ENCODE data around the gene ZNF639.
"Not testable (repeated sequence)": the region's sequence is repeated elsewhere in the genome, so short reads cannot be mapped to it uniquely, and the experiment has no call there.

ZNF639 gene, protein sequence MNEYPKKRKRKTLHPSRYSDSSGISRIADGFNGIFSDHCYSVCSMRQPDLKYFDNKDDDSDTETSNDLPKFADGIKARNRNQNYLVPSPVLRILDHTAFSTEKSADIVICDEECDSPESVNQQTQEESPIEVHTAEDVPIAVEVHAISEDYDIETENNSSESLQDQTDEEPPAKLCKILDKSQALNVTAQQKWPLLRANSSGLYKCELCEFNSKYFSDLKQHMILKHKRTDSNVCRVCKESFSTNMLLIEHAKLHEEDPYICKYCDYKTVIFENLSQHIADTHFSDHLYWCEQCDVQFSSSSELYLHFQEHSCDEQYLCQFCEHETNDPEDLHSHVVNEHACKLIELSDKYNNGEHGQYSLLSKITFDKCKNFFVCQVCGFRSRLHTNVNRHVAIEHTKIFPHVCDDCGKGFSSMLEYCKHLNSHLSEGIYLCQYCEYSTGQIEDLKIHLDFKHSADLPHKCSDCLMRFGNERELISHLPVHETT

DNA sequence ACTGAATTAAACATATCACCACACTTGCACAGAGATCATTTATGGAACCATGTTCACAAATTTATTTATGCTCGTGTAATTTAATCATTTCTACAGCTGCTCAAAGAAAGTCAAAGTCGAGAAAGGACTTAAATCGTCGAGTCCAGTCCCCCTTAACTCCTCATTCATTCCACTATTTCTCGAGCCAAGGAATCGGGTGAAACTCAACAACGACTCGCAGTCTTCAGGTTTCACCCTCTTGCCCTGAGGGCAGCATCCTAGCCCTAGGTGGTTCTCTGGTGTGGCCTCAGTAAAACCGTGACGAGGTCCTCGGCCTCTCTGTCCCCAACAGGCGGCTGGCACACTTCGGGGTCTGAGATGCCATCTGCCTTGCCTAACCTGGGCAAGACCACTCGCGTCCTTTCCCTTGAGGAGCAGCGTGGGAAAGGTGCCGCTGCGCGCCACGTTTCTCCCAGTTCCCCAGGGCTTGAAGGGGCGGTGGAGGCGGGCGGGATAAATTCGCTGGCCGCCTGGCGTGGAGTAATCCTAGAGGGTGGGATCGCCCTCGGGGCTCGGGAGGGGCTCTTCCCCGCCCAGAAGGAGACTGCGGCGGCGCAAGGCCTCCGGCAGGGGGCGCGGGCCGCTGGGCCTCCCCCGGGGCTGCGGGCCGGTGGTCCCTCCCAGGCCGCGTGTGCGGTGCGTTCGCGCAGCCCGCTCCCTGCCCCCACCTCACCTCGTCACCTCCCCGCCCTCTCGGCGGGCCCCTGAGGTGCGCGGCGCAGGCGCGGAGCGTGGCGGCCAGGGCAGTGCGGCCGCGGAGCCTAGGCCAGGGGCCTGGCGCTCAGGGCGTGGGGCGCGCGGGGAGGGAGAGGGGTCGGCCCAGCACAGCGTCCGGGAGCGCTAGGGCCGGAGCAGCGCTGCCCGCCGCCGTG, at the start of gene ZNF639:
ZNF639 (plus strand) TSS at position 746 of the 911 bp plus-strand sequence. CDS start 5,263 bp downstream, outside the sequence.
- DNase-seq: peak; percentile 61 to 68

DNA sequence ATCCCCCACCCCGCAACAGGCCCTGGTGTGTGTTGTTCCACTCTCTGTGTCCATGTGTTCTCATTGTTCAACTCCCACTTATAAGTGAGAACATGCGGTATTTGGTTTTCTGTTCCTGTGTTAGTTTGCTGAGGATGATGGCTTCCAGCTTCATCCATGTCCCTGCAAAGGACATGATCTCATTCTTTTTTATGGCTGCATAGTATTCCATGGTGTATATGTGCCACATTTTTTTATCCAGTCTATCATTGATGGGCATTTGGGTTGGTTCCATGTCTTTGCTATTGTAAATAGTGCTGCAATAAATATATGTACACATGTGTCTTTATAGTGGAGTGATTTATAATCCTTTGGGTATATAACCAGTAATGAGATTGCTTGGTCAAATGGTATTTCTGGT, 48.4 kb upstream of the ZNF639 start:
- DNase-seq: not testable (repeated sequence)

DNA sequence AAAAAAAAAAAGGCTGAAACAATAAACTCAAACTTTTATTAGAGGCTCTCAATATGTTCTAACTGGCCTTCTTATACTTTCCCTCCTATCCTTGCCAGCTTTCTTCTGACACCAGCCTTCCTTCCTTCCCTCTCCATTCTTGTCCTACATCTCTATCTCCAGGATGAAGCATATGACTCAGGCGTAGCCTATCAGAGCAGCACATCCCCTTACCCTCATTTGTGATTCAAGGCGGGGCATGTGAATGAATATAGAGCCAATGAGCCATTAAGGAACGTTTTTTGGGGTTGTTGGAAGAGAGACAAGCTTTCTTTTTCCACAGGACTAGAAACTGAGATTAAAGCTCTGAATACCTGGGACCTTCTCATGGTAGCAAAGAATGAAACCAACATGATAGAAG, 46.8 kb upstream of the ZNF639 start:
- DNase-seq: no peak

DNA sequence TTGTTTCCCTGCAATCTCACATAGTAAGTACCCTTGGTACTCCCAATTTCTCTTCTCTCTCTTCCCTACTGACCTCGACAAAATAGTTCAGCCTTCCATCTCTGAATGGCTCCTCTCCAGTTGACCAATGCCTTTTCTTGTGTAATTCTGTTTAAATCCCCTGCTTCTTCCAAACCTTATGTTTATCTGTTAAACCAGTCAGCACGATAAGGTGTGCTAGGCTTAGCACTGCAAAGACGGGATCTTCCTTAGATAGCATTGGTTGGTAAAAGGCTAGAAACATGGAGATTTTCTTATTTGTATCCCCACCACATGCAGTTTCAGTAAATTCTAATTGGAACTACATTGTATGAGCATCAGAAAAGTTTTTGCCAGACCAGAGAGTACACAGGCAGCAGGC, 46.1 kb upstream of the ZNF639 start:
- DNase-seq: no peak

DNA sequence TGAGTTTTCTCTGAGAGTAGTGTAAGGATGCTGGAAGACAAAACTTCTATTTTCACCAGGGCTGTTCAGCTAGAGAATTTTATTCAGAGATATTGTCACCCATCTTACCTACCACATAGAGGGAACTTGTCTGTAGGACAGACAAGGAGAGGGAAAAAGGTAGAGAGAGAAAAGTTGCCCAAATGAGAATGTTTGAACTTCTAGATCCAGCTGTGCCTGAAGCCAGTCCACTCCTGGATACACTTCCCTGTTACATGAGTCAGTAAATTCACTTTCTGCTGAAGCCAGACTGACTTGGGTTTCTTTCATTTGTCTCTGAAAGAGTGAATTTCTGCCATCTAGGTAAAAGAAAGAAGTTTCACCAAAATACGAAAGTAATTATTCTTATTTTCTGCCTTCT, 44.7 kb upstream of the ZNF639 start:
- no peak for DNase-seq

DNA sequence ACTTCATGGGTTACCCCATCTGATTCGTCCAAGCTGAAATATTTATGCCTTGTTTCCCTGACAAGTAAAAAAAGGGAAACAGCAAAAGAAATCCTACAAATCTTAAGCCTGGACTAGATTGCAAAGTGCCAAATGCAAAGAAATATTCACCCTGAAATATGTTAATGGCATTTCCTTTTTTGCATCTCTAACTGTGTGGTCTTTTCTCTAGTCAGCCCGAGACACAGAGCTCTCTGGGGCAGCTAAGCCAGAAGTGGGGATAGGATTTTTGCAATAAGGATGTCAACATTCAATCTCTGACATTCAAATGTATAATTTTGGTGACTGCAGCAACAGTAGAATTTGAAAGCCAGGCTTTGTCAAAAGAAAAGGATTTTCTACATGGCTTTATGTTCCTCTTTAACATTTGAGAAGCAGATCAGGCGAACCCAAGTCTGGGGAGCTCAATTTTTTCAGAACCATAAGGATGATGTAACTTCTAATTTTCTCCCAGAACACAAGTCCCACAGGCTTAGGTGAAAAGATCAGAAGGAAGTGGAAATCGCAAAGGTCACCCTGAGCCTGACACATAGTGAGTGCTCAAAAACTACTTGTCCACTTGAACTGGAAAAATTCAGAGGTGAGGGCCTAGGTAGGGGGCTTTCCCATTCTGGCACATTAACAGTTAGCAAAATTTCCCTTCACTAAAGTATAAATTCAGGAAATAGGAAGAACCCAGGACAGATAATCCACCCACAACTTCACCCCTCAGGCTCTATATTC, 43.7 kb upstream of the ZNF639 start:
- no peak for DNase-seq

DNA sequence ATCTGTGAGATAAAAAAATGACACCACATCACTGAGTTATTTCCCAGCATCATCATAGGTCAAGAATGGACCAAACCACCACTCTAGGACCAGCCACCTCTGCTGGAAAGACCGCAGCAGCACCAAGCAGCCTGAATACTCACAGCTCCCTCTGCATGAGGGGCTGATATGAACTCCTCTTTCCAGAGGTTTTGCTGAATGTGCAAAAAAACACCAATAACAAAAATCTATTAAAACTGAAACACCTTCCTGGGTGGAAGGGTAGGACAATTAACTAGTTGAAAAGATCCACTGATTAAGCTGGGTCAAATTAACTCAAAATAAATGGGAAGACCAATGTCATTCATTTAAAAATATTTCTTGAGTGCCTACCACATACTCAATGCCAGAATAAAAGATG, 43.0 kb upstream of the ZNF639 start:
- no peak for DNase-seq

DNA sequence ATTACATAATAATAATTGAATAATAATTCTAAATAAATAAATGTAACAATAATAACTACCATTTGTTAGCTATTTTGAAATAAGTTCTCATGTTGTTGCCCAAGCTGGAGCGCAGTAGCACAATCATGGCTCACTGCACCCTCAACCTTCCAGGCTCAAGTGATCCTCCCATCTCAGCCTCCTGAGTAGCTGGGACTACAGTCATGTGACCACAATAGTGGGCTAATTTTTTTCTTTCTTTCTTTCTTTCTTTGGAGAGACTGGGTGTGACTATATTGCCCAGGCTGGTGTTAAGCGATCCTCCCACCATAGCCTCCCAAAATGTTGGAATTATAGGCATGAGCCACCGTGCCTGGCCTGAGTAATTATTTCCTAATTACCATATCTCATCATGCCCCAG, 41.0 kb upstream of the ZNF639 start:
- DNase-seq: no peak

DNA sequence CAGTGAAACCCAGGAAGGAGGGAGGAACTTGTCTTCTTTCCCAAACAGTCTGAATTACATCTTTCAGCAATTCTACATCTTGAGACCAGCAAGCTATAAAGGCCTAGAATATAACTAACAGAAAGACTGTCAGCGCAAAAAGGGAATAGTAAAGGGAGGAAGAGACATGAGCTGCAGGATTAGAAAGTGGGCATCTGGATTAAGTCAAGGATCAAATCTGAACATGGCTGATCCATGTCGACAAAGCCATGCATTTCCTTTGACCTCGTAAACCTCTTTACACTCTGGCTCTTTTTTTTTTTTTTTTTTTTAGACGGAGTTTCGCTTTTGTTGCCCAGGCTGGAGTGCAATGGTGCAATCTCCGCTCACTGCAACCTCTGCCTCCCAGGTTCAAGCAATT, 36.5 kb upstream of the ZNF639 start:
- DNase-seq: no peak

DNA sequence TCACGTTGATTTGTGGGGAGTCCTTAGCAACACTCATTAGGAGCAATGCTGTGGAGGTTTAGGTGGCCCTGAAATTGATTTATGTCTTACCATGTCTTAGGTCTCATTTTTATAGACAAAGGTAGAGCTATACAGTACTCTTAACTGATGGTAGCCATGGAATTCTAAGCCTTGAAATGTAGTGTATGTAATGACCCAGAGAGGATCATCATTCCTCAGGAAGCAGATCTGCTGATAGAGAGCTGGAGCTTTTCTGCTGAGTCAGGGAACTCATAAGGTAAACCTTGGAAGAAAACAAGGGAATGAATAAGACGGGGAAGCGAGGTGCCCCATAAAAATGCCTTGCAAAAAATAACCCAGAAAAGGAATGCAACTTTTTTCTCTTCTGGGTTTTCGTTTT, 34.0 kb upstream of the ZNF639 start:
- DNase-seq: no peak

DNA sequence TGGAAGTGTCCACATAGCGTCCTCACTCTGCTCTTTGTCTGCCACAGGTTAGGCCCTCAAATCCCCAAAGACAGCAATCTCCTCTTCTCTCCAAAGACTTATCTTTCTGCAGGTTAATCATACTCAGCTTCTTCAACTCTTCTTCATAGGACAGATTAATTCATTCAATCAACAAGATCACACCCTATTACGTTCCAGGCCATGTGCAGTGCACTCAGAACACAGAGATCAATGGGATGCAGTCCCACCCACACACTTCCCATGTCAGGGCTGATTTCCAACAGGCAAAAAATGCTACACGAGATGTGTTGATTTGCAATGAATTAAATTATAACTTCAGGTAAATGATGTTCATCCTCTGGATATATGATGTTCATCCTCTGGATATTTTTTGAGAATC, 33.5 kb upstream of the ZNF639 start:
- no peak for DNase-seq

DNA sequence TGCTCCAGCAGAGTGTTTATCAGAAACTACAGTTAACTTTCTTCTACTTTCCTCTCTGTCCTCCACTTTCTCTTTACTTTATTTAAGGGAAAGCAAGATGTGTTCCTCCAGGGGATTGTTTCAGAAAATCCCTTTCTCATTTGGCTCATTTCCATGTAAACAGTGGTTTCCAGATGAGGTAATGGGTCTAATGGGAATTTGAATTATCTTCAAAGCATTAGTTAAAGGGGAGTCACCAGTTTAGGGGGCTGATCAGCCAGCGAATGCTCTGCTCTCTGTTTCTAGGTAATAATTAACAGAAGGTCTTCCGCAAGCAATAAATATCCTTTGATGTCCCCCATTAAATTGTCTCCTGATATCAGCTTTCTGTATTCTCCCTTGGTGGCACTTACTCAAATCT, 30.4 kb upstream of the ZNF639 start:
- no peak for DNase-seq

DNA sequence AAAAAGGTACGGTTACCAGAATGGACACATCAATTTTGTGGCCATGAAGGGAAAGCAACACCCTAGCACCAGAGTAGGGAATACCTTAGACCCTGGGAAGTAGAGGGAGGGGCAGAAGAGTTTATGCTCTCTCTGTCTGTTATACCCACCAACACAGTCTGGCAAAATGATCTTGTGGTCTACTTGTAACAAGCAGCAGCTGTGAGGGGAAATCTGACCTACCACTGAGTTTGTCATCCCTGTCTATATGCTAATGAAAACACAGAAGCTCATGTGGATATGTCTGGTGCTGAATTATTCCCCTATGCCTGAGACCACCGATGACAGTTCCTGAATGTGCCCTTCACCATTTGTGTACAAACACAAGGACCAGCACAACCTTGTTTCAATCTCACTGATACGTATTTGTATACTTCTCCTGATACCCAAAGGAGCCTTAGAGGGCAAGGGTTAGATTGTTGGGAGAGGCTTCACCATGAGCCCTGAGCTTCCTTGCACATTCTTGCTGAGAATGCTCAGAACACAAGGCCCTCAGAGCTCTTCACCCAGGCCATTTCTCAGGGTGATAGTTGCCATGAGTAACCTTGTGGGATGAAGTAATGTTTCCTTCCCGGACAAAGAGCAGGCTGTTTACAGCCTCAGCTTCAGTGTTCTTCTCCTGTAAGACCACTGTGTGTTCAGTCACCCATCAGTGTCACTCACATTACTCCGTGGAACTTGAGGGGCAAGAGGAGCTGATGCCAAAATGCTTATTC, 24.7 kb upstream of the ZNF639 start:
- no peak for DNase-seq

DNA sequence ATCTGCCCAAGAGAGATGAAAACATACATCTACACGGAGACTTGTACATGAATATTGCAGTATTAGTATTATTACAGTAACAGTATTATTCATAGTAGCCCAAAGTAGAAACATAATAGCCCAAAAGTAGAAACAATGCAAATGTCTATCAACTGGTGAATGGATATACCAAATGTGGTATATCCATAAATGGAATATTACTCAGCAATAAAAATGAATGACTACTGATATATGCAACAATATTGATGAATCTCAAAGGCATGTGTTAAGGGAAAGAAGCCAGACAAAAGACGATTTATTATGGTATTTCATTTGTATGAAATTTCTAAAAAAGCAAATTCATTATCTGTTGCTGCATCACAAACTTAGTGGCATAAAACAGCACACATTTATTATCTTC, 23.5 kb upstream of the ZNF639 start:
- no peak for DNase-seq

DNA sequence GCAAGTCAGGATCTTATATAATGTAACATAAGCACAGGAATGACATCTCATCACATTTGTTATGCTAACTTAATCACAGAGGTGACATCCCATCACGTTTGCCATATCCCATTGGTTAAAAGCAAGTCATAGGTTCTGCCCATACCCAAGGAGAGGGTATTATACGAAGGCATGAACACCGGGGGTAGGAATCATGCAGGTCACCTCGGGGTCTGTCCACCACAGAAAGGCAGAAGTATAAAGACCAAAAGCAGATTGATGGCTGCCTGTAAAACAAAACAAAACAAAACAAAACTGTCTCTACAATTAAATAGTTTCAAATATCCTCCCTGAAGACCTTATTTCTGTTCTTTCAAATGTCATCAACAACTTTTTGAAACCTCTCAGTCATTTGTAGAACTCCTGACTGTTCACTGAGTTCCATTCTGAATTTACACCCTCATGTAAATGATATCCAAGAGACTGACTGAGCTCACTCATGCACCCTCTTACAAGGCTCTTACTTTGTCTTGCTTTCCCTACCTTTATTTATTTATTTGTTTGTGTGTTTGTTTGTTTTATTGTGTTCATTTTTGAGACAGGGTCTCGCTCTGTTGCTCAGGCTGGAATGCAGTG, 22.7 kb upstream of the ZNF639 start:
- DNase-seq: no peak

DNA sequence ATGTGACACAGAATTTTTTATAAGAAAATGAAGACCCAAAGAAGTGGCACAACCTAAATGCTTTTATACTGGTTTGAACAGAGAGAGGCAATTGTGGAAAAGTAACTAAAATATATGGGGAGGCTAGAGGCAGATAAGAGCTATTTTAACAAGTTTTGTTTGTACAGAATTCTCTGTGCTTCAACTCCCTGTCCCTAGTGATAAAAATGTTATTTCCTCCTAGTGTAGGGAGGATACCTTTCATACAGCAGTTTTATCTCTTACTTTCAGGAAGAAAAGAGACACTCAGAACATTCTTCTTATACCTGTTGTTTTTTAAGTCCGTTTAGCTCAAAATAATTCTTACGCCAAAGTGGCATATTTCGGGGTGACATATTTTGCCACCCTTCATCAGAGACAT, 21.2 kb upstream of the ZNF639 start:
- no peak for DNase-seq

DNA sequence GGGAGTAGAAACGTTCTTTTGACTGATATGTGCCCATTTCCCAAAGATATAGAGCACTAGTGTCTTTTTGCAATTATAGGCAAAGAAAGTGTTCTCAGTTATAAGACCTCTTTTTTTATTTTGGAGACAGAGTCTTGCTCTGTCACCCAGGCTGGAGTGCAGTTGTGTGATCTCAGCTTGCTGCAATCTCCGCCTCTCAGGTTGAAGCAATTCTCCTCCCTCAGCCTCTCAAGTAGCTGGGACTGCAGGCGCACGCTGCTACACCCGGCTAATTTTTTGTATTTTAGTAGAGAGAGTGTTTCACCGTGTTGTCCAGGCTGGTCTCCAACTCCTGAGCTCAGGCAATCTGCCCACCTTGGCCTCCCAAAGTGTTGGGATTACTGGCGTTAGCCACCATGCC, 20.7 kb upstream of the ZNF639 start:
- no peak for DNase-seq

DNA sequence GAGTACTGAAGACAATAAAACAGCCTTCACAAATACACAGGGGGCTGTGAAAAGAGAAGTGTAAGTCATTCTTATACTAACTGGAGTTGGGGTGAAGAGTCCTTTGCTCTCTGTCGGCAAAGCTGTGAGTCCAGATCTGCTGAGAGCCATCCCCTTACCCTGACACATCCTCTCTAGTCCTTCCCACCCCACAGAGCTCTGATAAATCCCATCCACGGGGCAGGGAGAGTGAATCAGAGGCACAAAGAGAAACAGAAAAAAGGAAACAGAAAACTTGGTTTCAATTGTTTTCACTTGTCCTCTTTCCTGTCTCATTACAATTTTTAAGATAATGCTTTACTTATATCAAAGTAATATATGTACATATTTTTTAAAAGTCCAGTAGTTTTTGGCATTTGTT, 18.2 kb upstream of the ZNF639 start:
- DNase-seq: no peak

DNA sequence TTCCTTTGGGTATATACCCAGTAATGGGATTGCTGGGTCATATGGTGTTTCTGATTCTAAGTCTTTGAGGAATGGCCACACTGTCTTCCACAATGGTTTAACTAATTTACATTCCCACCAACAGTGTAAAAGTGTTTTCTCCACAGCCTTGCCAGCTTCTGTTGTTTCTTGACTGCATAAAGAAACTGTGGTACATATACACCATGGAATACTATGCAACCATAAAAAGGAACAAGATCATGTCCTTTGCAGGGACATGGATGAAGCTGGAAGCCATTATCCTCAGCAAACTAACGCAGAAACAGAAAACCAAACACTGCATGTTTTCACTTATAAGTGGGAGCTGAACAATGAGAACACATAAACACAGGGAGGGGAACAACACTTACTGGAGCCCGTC, 15.5 kb upstream of the ZNF639 start:
- not testable (repeated sequence) for DNase-seq

DNA sequence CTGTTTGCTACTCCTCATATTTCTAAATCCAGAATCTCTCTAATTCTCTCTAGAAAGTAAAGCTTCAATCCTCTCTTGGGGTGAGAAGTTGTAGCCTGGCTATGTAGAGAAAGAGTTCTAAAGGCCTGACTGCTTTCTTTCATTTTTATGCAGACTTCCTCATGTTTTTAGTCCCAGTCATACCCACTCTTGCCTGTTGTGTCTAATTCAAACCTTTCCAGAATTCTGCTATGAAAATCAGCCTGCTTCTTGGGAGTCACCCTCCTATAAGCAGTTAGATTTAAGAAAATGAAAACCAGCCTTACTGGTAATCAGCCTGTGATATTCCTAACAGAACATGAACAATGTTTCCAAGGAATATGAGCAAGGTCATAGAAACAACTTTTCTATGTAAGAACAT, 14.8 kb upstream of the ZNF639 start:
- no peak for DNase-seq

DNA sequence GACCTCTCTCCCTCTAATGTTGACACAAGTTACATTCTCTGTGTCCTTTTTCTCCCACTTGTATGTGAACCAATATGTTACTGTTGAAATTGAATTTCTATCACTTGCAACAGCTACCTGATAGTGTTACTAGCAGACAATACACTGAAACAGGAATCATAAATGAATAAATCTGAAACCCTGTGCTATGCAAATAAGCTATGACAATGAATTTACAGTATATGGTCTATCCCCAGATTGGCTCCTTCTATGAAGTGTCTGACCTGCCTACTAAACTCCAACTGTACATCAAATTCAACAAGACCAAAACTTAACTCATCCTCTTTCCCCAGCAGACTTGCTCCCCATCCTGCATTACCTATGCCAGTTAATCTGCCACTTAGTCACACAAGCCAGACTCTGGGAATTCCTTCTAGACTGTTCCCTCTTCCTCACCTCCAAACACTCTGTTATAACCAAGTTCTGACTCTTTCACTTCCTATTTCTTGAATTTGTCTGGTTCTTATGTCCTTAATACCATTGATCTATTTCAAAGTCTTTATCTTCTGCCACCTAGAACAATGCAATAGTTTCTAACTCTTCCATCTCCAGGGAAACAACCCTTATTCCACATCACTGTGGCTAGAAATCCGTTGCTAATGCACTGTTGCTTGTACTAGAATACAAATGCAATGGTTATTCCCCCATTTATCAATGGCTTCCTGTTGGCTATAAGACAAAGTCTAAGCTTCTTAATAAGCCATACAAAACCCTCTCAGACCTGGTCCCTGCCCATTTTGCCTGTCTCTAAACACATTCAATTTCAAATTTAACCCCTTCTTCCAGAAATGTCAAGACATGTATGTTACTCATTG, 13.4 kb upstream of the ZNF639 start:
- DNase-seq: no peak

Data from hippocampal formation (tissue), 2 donors.